Right hindlimb (tissue), 1 donor: ENCODE results near the gene CSDE1.
A peak's percentile ranks its signal among the peaks of the same experiment; 100 is the strongest.

Source experiments
- DNase-seq: peaks from one replicate; pipeline ENCODE4 v3.0.0-alpha.2; 2018

Gene CSDE1

GRCh38 chr1:114746450-114747121 lies 11.2 kb downstream of the CSDE1 start:
- no peak for DNase-seq

GRCh38 chr1:114745291-114745690 lies 12.5 kb downstream of the CSDE1 start:
- no peak for DNase-seq

- no peak for DNase-seq
These were observed 15.6 kb downstream of the CSDE1 start for GRCh38 chr1:114741963-114742746.

- no peak for DNase-seq
These were observed 17.5 kb downstream of the CSDE1 start for GRCh38 chr1:114740331-114740730.

- no peak for DNase-seq
These were observed 20.4 kb downstream of the CSDE1 start for GRCh38 chr1:114737314-114737849.

- no peak for DNase-seq
These were observed 22.3 kb downstream of the CSDE1 start for GRCh38 chr1:114735479-114735878.

GRCh38 chr1:114729782-114730181 lies 28.0 kb downstream of the CSDE1 start:
- DNase-seq, result no peak

- DNase-seq, result no peak
These were observed 29.2 kb downstream of the CSDE1 start for GRCh38 chr1:114728553-114728952.

GRCh38 chr1:114725230-114725629 lies 32.6 kb downstream of the CSDE1 start:
- DNase-seq, result no peak

- DNase-seq, result no peak
These were observed 33.9 kb downstream of the CSDE1 start for GRCh38 chr1:114723915-114724314.

- no peak for DNase-seq
These were observed 34.3 kb downstream of the CSDE1 start for GRCh38 chr1:114723457-114723856.

GRCh38 chr1:114720492-114720891 lies 37.3 kb downstream of the CSDE1 start:
- DNase-seq, result no peak

- no peak for DNase-seq
These were observed 38.4 kb downstream of the CSDE1 start for GRCh38 chr1:114719424-114719787.

- DNase-seq, result no peak
These were observed 38.9 kb downstream of the CSDE1 start for GRCh38 chr1:114718661-114719423.

GRCh38 chr1:114716304-114717170 lies 41.2 kb downstream of the CSDE1 start, which contains the start of gene NRAS:
Gene NRAS (minus strand): TSS chr1:114716771. CDS start chr1:114716160, 611 bp downstream.
- DNase-seq, result peak; percentile 97

GRCh38 chr1:114715952-114716303 lies 41.9 kb downstream of the CSDE1 start:
- DNase-seq, result no peak

- DNase-seq, result no peak
These were observed 44.8 kb downstream of the CSDE1 start for GRCh38 chr1:114712977-114713376.

GRCh38 chr1:114710360-114710759 lies 47.4 kb downstream of the CSDE1 start:
- DNase-seq, result no peak

GRCh38 chr1:114707604-114708003 lies 50.2 kb downstream of the CSDE1 start:
- DNase-seq, result no peak

- no peak for DNase-seq
These were observed 54.5 kb downstream of the CSDE1 start for GRCh38 chr1:114703242-114703641.

- no peak for DNase-seq
These were observed 55.0 kb downstream of the CSDE1 start for GRCh38 chr1:114702737-114703136.

- no peak for DNase-seq
These were observed 55.9 kb downstream of the CSDE1 start for GRCh38 chr1:114701931-114702330.
